ENCODE measurements around the gene MVD. TPM values are rescaled to one million over a fixed set of nuclear protein-coding genes. Genes with fewer than 3 reads are reported as not detected.

Gene MVD
- total and polyA plus RNA-seq, 10 of the 15 experiments (the other 5 are each of a cell fraction or from before 2014, with no cell fraction given): 5.0 to 147 (median 65.0) TPM

DNA sequence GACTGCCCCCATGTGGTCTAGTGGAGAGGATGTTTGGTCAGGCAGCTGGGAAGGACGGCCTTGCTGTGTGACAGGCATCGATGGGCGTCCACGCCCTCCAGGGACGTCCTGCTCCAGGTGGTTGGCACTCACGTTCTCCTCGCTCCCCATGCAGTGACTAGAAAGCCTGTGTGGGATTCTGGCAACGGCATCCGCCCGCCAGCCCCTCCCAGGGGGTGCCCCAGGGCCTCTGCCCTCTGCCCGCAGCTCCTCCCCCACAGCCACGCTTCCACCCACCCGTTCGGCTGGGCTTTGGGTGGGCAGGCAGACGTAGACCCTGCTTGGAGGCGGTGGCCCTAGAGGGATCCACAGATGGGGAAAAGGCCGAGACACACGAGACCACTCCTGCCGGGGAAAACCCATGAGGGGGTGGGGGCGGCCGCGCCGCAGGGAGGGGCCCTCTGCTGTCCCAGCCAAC, 29.2 kb downstream of the MVD start:
- Histone ChIP-seq H4K20me1 (ENCODE audit: control insufficient read depth, insufficient read depth) (no peaks in the 10 kb centered on the region; the same call in 1 of the 2 replicates), H3K4me1 (ENCODE audit: control insufficient read depth, insufficient read depth, low read length) (peaks cover 22% of the 10 kb centered on the region), H3K9me3 (replicated peaks; ENCODE audit: control insufficient read depth, insufficient read depth, low read length) (no peaks in the 10 kb centered on the region; the same call in 2 of the 3 replicates), H3K36me3 (ENCODE audit: control insufficient read depth in 2 of 2, insufficient read depth in 2 of 2, low read length in 1 of 2) (peaks cover 0 to 16% of the 10 kb centered on the region in 2 experiments; a peak in 3 of 4 replicates), H3K9ac (ENCODE audit: control insufficient read depth, insufficient read depth, low read length) (no peak overlapping the region; the same call in 1 of the 2 replicates), H3K4me2 (ENCODE audit: control insufficient read depth, insufficient read depth) (peak overlapping the region; percentile 99), H2AFZ (ENCODE audit: control insufficient read depth, low read depth, low read length) (peak overlapping the region; percentile 80; the same call in 1 of the 2 replicates), H3K4me3 (peak overlapping the region; percentile 95; the same call in 1 of the 2 replicates), H3K27me3 (replicated peaks in 1 of 2; ENCODE audit: control insufficient read depth in 2 of 2, insufficient read depth in 2 of 2, low read length in 1 of 2) (peaks cover 4 to 6% of the 10 kb centered on the region in 2 experiments; a peak in 2 of 4 replicates), H3K79me2 (ENCODE audit: control insufficient read depth, insufficient read depth, low read length) (no peaks in the 10 kb centered on the region), H3K27ac (ENCODE audit: control insufficient read depth, insufficient read depth) (peak overlapping the region; percentile 52)
- 0% methylated on average over 23 of the region's 23 CpGs for WGBS (ENCODE audit: insufficient coverage, insufficient replicate concordance, low lambda C conversion rate, missing lambda C conversion rate)
- ChIA-PET POLR2A (interaction anchor here (0.9 kb wide), 1 partner anchor 19 kb away, joined by 3 read pairs; no protein-coding TSS in a partner anchor), RAD21 (ENCODE audit: unreplicated experiment) (interaction anchor here (0.9 to 1.8 kb wide), 6 partner anchors 16 to 178 kb away, joined by 3 to 7 read pairs (median 3); partner anchors contain the start of gene ZC3H18), SMC1A (ENCODE audit: uncharacterized antibody, unreplicated experiment) (interaction anchor here (0.6 to 1.1 kb wide), 4 partner anchors 16 to 892 kb away, joined by 3 to 4 read pairs (median 3); no protein-coding TSS in a partner anchor), CTCF (interaction anchor here (0.8 to 1.9 kb wide), 14 partner anchors 11 to 190 kb away, joined by 3 to 6 read pairs (median 4); partner anchors contain the start of gene ZC3H18)
- in situ Hi-C loops (cut with MboI) (no loop called here), intact Hi-C loops (cut with micrococcal nuclease; ENCODE audit: unreplicated experiment) (no loop called here)
- ATAC-seq (peak; percentile 77), FAIRE-seq (no peak), DNase-seq (ENCODE audit: low read depth, low spot score) (peak; percentile 55)
- BruUV-seq (replicated peaks): no TSS peak
- TF ChIP-seq, protein P1, sequence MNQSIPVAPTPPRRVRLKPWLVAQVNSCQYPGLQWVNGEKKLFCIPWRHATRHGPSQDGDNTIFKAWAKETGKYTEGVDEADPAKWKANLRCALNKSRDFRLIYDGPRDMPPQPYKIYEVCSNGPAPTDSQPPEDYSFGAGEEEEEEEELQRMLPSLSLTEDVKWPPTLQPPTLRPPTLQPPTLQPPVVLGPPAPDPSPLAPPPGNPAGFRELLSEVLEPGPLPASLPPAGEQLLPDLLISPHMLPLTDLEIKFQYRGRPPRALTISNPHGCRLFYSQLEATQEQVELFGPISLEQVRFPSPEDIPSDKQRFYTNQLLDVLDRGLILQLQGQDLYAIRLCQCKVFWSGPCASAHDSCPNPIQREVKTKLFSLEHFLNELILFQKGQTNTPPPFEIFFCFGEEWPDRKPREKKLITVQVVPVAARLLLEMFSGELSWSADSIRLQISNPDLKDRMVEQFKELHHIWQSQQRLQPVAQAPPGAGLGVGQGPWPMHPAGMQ (IDR thresholded peaks at IDR 0.05; ENCODE audit: borderline replicate concordance): no peak
- TF ChIP-seq PML (IDR thresholded peaks at IDR 0.05; ENCODE audit: low read length) (no peak), IKZF1 (conservative IDR thresholded peaks at IDR 0.05) (peak; percentile 85), RUNX3 (IDR thresholded peaks at IDR 0.05; ENCODE audit: low read length) (peak; percentile 47; the same call in 1 of the 2 replicates), HCFC1 (IDR thresholded peaks at IDR 0.05; ENCODE audit: low read length) (no peak), PAX8 (IDR thresholded peaks at IDR 0.05) (no peak), RB1 (IDR thresholded peaks at IDR 0.05; ENCODE audit: borderline replicate concordance) (no peak), GABPA (IDR thresholded peaks at IDR 0.05; ENCODE audit: low read depth) (no peak), NR2F1 (conservative IDR thresholded peaks at IDR 0.05) (peak; percentile 81), RAD21 (IDR thresholded peaks at IDR 0.05; ENCODE audit: insufficient read depth, low read depth, low read length) (peak; percentile 47; the same call in 1 of the 2 replicates)
- TF ChIP-seq, protein P2, sequence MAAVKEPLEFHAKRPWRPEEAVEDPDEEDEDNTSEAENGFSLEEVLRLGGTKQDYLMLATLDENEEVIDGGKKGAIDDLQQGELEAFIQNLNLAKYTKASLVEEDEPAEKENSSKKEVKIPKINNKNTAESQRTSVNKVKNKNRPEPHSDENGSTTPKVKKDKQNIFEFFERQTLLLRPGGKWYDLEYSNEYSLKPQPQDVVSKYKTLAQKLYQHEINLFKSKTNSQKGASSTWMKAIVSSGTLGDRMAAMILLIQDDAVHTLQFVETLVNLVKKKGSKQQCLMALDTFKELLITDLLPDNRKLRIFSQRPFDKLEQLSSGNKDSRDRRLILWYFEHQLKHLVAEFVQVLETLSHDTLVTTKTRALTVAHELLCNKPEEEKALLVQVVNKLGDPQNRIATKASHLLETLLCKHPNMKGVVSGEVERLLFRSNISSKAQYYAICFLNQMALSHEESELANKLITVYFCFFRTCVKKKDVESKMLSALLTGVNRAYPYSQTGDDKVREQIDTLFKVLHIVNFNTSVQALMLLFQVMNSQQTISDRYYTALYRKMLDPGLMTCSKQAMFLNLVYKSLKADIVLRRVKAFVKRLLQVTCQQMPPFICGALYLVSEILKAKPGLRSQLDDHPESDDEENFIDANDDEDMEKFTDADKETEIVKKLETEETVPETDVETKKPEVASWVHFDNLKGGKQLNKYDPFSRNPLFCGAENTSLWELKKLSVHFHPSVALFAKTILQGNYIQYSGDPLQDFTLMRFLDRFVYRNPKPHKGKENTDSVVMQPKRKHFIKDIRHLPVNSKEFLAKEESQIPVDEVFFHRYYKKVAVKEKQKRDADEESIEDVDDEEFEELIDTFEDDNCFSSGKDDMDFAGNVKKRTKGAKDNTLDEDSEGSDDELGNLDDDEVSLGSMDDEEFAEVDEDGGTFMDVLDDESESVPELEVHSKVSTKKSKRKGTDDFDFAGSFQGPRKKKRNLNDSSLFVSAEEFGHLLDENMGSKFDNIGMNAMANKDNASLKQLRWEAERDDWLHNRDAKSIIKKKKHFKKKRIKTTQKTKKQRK (IDR thresholded peaks at IDR 0.05; ENCODE audit: low read depth, low read length): no peak
- TF ChIP-seq, protein P3, sequence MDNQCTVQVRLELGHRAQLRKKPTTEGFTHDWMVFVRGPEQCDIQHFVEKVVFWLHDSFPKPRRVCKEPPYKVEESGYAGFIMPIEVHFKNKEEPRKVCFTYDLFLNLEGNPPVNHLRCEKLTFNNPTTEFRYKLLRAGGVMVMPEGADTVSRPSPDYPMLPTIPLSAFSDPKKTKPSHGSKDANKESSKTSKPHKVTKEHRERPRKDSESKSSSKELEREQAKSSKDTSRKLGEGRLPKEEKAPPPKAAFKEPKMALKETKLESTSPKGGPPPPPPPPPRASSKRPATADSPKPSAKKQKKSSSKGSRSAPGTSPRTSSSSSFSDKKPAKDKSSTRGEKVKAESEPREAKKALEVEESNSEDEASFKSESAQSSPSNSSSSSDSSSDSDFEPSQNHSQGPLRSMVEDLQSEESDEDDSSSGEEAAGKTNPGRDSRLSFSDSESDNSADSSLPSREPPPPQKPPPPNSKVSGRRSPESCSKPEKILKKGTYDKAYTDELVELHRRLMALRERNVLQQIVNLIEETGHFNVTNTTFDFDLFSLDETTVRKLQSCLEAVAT (IDR thresholded peaks at IDR 0.05): 0 out of 2 replicates have a peak, but pooled peaks have one; percentile 13
- TF ChIP-seq, protein P4, sequence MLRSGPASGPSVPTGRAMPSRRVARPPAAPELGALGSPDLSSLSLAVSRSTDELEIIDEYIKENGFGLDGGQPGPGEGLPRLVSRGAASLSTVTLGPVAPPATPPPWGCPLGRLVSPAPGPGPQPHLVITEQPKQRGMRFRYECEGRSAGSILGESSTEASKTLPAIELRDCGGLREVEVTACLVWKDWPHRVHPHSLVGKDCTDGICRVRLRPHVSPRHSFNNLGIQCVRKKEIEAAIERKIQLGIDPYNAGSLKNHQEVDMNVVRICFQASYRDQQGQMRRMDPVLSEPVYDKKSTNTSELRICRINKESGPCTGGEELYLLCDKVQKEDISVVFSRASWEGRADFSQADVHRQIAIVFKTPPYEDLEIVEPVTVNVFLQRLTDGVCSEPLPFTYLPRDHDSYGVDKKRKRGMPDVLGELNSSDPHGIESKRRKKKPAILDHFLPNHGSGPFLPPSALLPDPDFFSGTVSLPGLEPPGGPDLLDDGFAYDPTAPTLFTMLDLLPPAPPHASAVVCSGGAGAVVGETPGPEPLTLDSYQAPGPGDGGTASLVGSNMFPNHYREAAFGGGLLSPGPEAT (IDR thresholded peaks at IDR 0.05; ENCODE audit: low read depth): peak; percentile 76

Data from GM12878 (cell line).